OCI-LY1 (cell line): Measurements from ENCODE around the gene DPP6.
"Not testable (repeated sequence)": the region's sequence is repeated elsewhere in the genome, so short reads cannot be mapped to it uniquely, and the experiment has no call there.

Experiments used
- H2AFZ ChIP-seq: fragments of 200-600 bp; sonication (generic), shearing (Covaris generic); 2 replicates; pipeline ENCODE4 v1.6.0; 2014; ENCODE audit warnings: antibody characterized with exemption, mild to moderate bottlenecking, low read length
- H3F3A ChIP-seq: fragments of 200-600 bp; sonication (generic), shearing (Covaris generic); 2 replicates; pipeline ENCODE4 v1.6.0; 2014; ENCODE audit warnings: mild to moderate bottlenecking, antibody characterized with exemption, low read length, moderate library complexity; ENCODE audit not compliant: insufficient read depth
- H3K27ac ChIP-seq: fragments of 200-600 bp; sonication (generic); 2 replicates; pipeline ENCODE4 v1.5.1; 2014; ENCODE audit warnings: low read length, mixed run types, mild to moderate bottlenecking, low read depth; ENCODE audit not compliant: poor library complexity, severe bottlenecking
- H3K27me3 ChIP-seq: fragments of 200-600 bp; sonication (generic); 2 replicates; pipeline ENCODE4 v1.6.0; 2014; ENCODE audit warnings: antibody characterized with exemption, mild to moderate bottlenecking, low read length, moderate library complexity; ENCODE audit not compliant: insufficient read depth
- H3K36me3 ChIP-seq: fragments of 200-600 bp; sonication (generic); 2 replicates; pipeline ENCODE4 v1.6.1; 2014; ENCODE audit warnings: mild to moderate bottlenecking, antibody characterized with exemption, low read length, moderate library complexity, mixed read lengths; ENCODE audit not compliant: insufficient read depth
- H3K4me1 ChIP-seq: fragments of 200-600 bp; sonication (generic); 2 replicates; pipeline ENCODE4 v1.5.1; 2014; ENCODE audit warnings: mild to moderate bottlenecking, low read length, moderate library complexity; ENCODE audit not compliant: insufficient read depth, severe bottlenecking
- H3K4me2 ChIP-seq: fragments of 200-600 bp; sonication (generic), shearing (Covaris generic); 2 replicates; pipeline ENCODE4 v1.6.1; 2014; ENCODE audit warnings: low read length
- H3K4me3 ChIP-seq: fragments of 200-600 bp; sonication (generic); 2 replicates; pipeline ENCODE4 v1.5.1; 2014; ENCODE audit warnings: low read length, low read depth, mild to moderate bottlenecking, mixed read lengths; ENCODE audit not compliant: poor library complexity, severe bottlenecking
- H3K79me2 ChIP-seq: fragments of 200-600 bp; shearing (Covaris generic); 2 replicates; pipeline ENCODE4 v1.6.1; 2016; ENCODE audit warnings: mixed run types, low read length, mixed read lengths; ENCODE audit not compliant: insufficient read depth
- H3K9ac ChIP-seq: fragments of 200-600 bp; sonication (generic), shearing (Covaris generic); 2 replicates; pipeline ENCODE4 v1.6.1; 2014; ENCODE audit warnings: mild to moderate bottlenecking, low read length, mixed read lengths
- H3K9me2 ChIP-seq: fragments of 200-600 bp; sonication (generic), shearing (Covaris generic); 2 replicates; pipeline ENCODE4 v1.6.1; 2014; ENCODE audit warnings: low read depth, mild to moderate bottlenecking, low read length, mixed read lengths
- H3K9me3 ChIP-seq: fragments of 200-600 bp; shearing (Covaris generic); 2 replicates; pipeline ENCODE4 v1.6.1; 2014; ENCODE audit warnings: low read length, mixed read lengths
- H4K20me1 ChIP-seq: fragments of 200-600 bp; sonication (generic), shearing (Covaris generic); 2 replicates; pipeline ENCODE4 v1.6.0; 2016; ENCODE audit warnings: mild to moderate bottlenecking, low read length; ENCODE audit not compliant: insufficient read depth

The DPP6 gene

GRCh38 chr7:154134698-154135097, 82.5 kb downstream of the DPP6 start:
- H3K27me3 ChIP-seq, H3K9me3 ChIP-seq, H2AFZ ChIP-seq, H4K20me1 ChIP-seq, H3K9me2 ChIP-seq, H3K4me3 ChIP-seq, H3K9ac ChIP-seq, H3K27ac ChIP-seq, H3F3A ChIP-seq, H3K4me1 ChIP-seq, H3K36me3 ChIP-seq, H3K4me2 ChIP-seq, H3K79me2 ChIP-seq: not testable (repeated sequence)

DNA sequence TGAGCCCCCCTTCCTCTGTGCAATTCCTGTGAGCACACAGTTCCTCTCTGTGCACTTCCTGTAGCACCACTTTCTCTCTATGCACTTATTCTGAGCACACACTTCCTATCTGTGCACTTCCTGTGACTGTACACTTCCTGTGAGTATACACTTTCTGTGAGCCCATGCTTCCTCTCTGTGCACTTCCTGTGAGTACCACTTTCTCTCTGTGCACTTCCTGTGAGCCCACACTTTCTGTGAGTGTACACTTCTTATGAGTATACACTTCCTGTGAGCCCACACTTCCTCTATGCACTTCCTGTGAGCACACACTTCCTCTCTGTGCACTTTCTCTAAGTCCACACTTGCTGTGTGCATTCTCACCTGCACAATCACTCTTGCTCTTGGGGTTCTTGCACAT, 83.4 kb downstream of the DPP6 start:
- H3K4me2 ChIP-seq, H3K4me1 ChIP-seq, H3K27me3 ChIP-seq, H3K79me2 ChIP-seq, H3K9me2 ChIP-seq, H3K9me3 ChIP-seq, H3F3A ChIP-seq, H3K27ac ChIP-seq, H3K36me3 ChIP-seq, H3K4me3 ChIP-seq, H2AFZ ChIP-seq, H3K9ac ChIP-seq, H4K20me1 ChIP-seq: not testable (repeated sequence)

DNA sequence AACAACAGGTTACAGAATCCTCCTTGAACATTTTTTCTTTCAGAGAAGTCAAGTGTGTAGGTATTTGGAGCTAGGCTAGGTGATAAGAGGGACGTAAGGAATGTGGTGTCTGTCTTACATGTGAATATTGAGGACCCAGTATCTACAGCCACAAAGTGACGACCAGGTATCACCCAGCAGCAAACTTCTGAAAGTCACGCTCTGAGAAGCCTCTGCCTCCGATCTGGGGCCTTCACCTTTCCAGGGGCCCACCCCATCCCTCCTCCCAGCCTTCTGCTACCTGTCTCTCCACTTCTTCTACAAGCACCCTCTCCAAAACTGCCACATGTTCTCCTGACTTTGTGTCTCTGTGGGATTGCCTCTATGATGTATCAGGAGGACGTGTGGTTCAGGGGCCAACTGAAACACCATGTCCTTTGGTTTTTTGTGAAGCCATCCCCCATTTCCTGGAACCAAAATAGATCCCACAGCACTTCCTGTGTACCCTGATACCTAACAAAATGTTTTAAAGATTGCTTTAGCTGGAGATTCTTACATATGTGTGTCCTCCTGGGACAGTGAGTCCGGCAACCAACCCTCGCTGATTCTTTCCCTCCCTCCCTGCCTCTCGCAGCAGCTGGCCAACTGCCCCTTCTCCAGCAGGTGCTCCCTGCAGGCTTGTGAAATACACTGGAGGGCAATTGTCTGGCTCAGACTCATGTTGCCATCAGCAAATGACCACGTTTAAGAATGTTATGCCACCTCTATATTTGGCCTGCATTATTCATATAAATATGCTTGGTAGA, 93.9 kb downstream of the DPP6 start:
- H3K36me3 ChIP-seq, H3K4me2 ChIP-seq: not testable (repeated sequence)

DNA sequence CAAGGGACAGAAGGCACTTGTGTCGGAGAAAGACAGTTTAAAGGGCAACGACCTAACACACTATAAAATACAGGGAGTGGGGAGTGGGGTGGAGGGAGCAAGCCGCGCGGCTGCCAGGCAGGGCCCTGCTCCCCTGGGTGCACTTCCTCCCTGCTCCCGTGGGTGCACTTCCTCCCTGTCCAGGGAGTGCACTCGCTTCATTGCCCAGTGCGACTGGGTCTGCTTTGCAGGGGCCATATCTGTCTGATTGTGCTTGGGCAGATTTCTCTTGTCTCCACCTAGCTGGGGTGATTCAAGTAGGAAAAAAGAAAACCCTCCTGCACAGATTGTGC, 94.5 kb downstream of the DPP6 start:
- not testable (repeated sequence) for H4K20me1 ChIP-seq, H3K4me2 ChIP-seq, H3K9me2 ChIP-seq, H3K79me2 ChIP-seq, H3F3A ChIP-seq, H3K4me1 ChIP-seq, H3K9ac ChIP-seq, H3K9me3 ChIP-seq, H3K27ac ChIP-seq, H3K27me3 ChIP-seq, H2AFZ ChIP-seq, H3K36me3 ChIP-seq, H3K4me3 ChIP-seq

More for the DNA sequence above, 93.9 kb downstream of the DPP6 start:
- not testable (repeated sequence) for H2AFZ ChIP-seq, H3K79me2 ChIP-seq, H3K27ac ChIP-seq, H3K4me3 ChIP-seq, H4K20me1 ChIP-seq, H3K9me2 ChIP-seq, H3K9ac ChIP-seq, H3F3A ChIP-seq, H3K27me3 ChIP-seq, H3K4me1 ChIP-seq, H3K9me3 ChIP-seq

GRCh38 chr7:154148791-154149516, 96.8 kb downstream of the DPP6 start:
- not testable (repeated sequence) for H3K9ac ChIP-seq, H3K9me3 ChIP-seq, H3K4me3 ChIP-seq, H3K27me3 ChIP-seq, H2AFZ ChIP-seq, H3K79me2 ChIP-seq, H3K27ac ChIP-seq, H3K9me2 ChIP-seq, H4K20me1 ChIP-seq, H3K4me1 ChIP-seq, H3K4me2 ChIP-seq, H3F3A ChIP-seq, H3K36me3 ChIP-seq

- not testable (repeated sequence) for H3K36me3 ChIP-seq, H3K9me2 ChIP-seq, H3K4me3 ChIP-seq, H3K9me3 ChIP-seq, H3K27ac ChIP-seq, H4K20me1 ChIP-seq, H3K79me2 ChIP-seq, H3K4me1 ChIP-seq, H3K27me3 ChIP-seq, H3K9ac ChIP-seq, H2AFZ ChIP-seq, H3K4me2 ChIP-seq, H3F3A ChIP-seq
Observed at GRCh38 chr7:154150656-154151055, 98.5 kb downstream of the DPP6 start.

DNA sequence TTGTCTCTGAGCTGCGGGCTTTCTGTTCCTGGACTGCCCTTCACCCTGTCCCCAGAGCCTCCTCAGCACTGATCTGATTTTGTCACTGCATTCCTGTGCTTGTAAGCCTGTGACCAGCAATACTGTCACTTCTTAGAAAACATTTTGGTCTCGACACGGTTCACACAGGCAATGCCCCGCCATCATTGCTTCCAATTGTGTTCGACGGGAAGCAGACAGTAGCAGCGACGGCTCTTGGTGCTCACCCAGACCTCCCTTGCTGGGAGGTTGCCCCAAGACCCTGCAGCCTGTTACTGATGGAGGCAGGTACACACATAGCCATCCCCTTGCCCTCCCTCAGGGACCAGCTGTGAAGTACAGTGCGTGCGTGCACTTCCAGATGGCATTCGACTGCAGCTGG, 99.1 kb downstream of the DPP6 start:
- H3K27me3 ChIP-seq, result not testable (repeated sequence)

More for the DNA sequence above, 99.1 kb downstream of the DPP6 start:
- H2AFZ ChIP-seq, H3K4me2 ChIP-seq, H3K9me3 ChIP-seq, H3K79me2 ChIP-seq, H3F3A ChIP-seq, H3K36me3 ChIP-seq, H3K9ac ChIP-seq, H3K9me2 ChIP-seq, H3K27ac ChIP-seq, H4K20me1 ChIP-seq, H3K4me1 ChIP-seq, H3K4me3 ChIP-seq: not testable (repeated sequence)
